Heart right ventricle (tissue), 16 donors: Measurements from ENCODE around the gene CMIP. TPM values are rescaled to one million over a fixed set of nuclear protein-coding genes. Genes with fewer than 3 reads are reported as not detected.

Source experiments
- ATAC-seq, 8 donors: fragments of 200-7000 bp; cut with Tn5 transposase; one replicate each; pipeline ENCODE4 v1.9.1; 2020; ENCODE audit warnings: mild to moderate bottlenecking in 8 of 8, moderate library complexity in 8 of 8, moderate number of reproducible peaks in 1 of 8
- DNase-seq, 2 donors: peaks; one replicate each; pipeline ENCODE4 v3.0.0-alpha.2; 2020
- H3K27ac ChIP-seq, 10 donors: fragments of 200-600 bp; sonication (generic) in 2 of 10; one replicate each; pipeline versions ENCODE4 v1.5.0 to v1.8.0; 2020 to 2022; ENCODE audit warnings: mild to moderate bottlenecking in 3 of 10
- H3K27me3 ChIP-seq, 7 donors: fragments of 200-600 bp; one replicate each; pipeline ENCODE4 v1.8.0; 2021 to 2022; ENCODE audit warnings: mild to moderate bottlenecking in 2 of 7
- H3K36me3 ChIP-seq, 9 donors: fragments of 200-600 bp; sonication (generic) in 1 of 9; one replicate each; pipeline versions ENCODE4 v1.5.0 to v1.8.0; 2020 to 2022; ENCODE audit warnings: mild to moderate bottlenecking in 2 of 9
- H3K4me1 ChIP-seq, 9 donors: fragments of 200-600 bp; sonication (generic) in 1 of 9; one replicate each; pipeline versions ENCODE4 v1.5.0 to v1.8.0; 2020 to 2022; ENCODE audit warnings: mild to moderate bottlenecking in 4 of 9
- H3K4me3 ChIP-seq, 10 donors: fragments of 200-600 bp; sonication (generic) in 2 of 10; one replicate each; pipeline versions ENCODE4 v1.5.0 to v1.8.0; 2020 to 2022; ENCODE audit warnings: mild to moderate bottlenecking in 7 of 10, moderate library complexity in 2 of 10
- H3K9me3 ChIP-seq, 11 donors: fragments of 200-600 bp in 10 of 11; sonication (generic) in 2 of 11; one replicate each; pipeline versions ENCODE4 v1.5.0 to v1.8.0; 2013 to 2022; ENCODE audit warnings: mild to moderate bottlenecking in 2 of 11, control low read depth in 1 of 11, moderate library complexity in 1 of 11
- WGBS, 2 donors: extraction: QIAGEN DNeasy Blood & Tissue Kit; methylation state at CpG; one replicate each; pipeline ENCODE4 v1.1.7; 2013; ENCODE audit warnings: inconsistent platforms in 1 of 2; 5-methylcytosine and 5-hydroxymethylcytosine counted together
- intact Hi-C, 10 donors: fragments of 100-400 bp; cut with DNase I; formaldehyde crosslinking; loops; one replicate each; pipeline versions ENCODE4 v1.11.1 to v1.14.2; 2022
- polyA plus RNA-seq, 2 donors: library from polyadenylated mRNA; stranded (reverse); fragments of 200-250 nt; gene quantifications; one replicate each; pipeline ENCODE4 v1.2.3, GENCODE V29; 2013
- total RNA-seq, 10 donors: library from RNA; stranded (reverse); fragmentation: NEBNext Ultra II Directional in 3 of 10; extraction: Animal tissue kit (Norgen Biotek cat#: 25700) in 3 of 10; gene quantifications; one replicate each; pipeline versions ENCODE4 v1.2.1 to v1.2.4, GENCODE V29; 2021 to 2023
- TF ChIP-seq, protein P1 (sequence below), 9 donors: fragments of 200-600 bp; sonication (generic) in 2 of 9; IDR thresholded peaks; one replicate each; pipeline versions ENCODE4 v1.5.0 to v1.8.0; 2021 to 2022; ENCODE audit warnings: antibody characterized with exemption in 9 of 9, mild to moderate bottlenecking in 5 of 9, moderate library complexity in 1 of 9
- donor health status: Arrhythmogenic right ventricular cardiomyopathy.
- donor health status: ischemic (EF 13 %, LVEDD 7.1; RV severe dilation, severe dysfunction).
- donor health status: healthy with polysubstance abuse.
- donor health status: DM: no; HTN: yes; CAD: no.
- donor health status: DM: no; HTN: no; CAD: no.
- donor health status: ischemic (EF 25% LVEDD 6.9; RV normal size, moderate dysfunction).
- donor health status: ischemic (EF 25% LVEDD 5.7; RV mildly dilated, moderate dysfunction).
- donor health status: healthy.
- donor health status: DM: yes; HTN: yes; CAD: no.
- donor health status: Ischemic cardiomyopathy.
- donor health status: ischemic (EF 35%, LVEDD 5.7; RV mildly dilated, moderate dysfunction).
- donor health status: nonischemic (EF 11% LVEDD 7.7; RV severe dilation, severe dysfunction).
- donor health status: DM: yes; HTN: yes; CAD: no.
- donor health status: PGD.
- donor health status: ischemic (EF 29% LVEDD 5.4; RV normal size, mild dysfunction).
- donor health status: nonischemic (EF 23%, LVEDD 6.1; RV moderate dilation, normal function).

The CMIP gene
- total and polyA plus RNA-seq, 12 donors: 5.4 to 32.8 (median 13.0) TPM

DNA sequence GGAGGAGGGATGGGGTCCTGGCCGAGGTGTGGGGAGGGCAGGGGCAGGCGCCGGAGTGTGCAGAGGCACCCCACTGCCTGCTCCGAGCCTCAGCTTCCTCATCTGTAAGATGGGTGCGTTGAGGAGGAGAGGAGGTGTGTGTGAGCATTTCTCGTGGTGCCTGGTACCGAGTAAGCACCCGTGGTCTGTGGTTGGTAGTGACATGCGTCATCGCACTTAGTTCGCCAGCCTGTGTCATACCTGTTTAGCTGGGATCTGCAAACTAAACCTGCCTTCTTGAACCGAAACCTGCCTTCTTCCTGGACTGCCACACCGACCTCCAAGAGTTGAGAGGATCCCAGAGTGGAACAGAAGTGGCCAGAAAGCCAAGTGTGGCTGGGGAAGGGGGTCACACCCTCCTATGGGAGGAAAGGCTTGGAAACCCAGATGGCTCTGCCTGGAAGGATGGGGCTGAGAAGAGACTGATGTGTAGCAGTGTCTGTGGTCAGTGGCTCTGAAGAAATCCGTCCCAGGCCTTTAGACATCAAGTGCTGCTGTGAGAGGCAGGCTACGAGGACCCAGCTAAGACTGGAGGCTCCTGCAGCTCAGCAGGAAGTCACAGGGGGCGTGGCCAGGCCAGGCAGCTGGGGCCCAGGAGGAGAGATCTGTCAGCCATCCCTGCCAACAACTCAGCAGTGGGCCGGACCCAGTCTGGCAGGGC, 171.9 kb downstream of the CMIP start:
- 74 to 75% methylated on average over 17 of the region's 17 CpGs for WGBS, 2 donors
- DNase-seq: peak; percentile 70 to 74
- ATAC-seq: peak in 6 of 8 donors; percentile 34 to 73 (median 59)
- Histone ChIP-seq H3K27me3 (no peaks in the 10 kb centered on the region), H3K4me1 (peaks cover 8 to 55% (median 49%) of the 10 kb centered on the region in 9 donors), H3K9me3 (no peaks in the 10 kb centered on the region), H3K36me3 (peaks cover 0 to 47% (median 0%) of the 10 kb centered on the region in 9 donors), H3K4me3 (no peak overlapping the region), H3K27ac (peak overlapping the region in 2 of 10 donors; percentile 6 to 81)
- intact Hi-C loops: loop anchor here in 4 of 10 donors (10.0 kb wide), 2 partner anchors 172 to 212 kb away; partner anchors contain the start of gene CMIP (in 2 of the 4)
- TF ChIP-seq, protein P1, sequence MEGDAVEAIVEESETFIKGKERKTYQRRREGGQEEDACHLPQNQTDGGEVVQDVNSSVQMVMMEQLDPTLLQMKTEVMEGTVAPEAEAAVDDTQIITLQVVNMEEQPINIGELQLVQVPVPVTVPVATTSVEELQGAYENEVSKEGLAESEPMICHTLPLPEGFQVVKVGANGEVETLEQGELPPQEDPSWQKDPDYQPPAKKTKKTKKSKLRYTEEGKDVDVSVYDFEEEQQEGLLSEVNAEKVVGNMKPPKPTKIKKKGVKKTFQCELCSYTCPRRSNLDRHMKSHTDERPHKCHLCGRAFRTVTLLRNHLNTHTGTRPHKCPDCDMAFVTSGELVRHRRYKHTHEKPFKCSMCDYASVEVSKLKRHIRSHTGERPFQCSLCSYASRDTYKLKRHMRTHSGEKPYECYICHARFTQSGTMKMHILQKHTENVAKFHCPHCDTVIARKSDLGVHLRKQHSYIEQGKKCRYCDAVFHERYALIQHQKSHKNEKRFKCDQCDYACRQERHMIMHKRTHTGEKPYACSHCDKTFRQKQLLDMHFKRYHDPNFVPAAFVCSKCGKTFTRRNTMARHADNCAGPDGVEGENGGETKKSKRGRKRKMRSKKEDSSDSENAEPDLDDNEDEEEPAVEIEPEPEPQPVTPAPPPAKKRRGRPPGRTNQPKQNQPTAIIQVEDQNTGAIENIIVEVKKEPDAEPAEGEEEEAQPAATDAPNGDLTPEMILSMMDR (IDR thresholded peaks at IDR 0.05): no peak

DNA sequence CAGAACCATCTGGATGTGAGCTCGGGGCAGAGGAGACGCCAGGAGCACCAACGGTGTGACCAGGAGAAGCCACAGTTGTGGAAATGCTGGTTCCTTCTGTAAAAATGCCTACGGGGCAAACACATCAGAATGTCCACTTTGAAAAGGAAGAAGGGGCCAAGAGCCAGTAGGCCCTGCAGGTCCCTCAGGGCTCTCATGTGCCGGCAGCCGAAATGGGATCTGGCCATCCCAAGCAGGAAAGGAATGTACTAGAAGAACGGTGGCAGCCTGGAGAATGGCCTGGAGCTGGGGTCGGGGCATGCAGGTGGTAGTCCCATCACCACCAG, 172.4 kb downstream of the CMIP start:
- intact Hi-C loops: loop anchor here in 4 of 10 donors (10.0 kb wide), 2 partner anchors 172 to 212 kb away; partner anchors contain the start of gene CMIP (in 2 of the 4)
- no peak for ATAC-seq
- H3K36me3 ChIP-seq: peaks cover 0 to 47% (median 0%) of the 10 kb centered on the region in 9 donors
- peaks cover 8 to 50% (median 44%) of the 10 kb centered on the region in 9 donors for H3K4me1 ChIP-seq
- no peak overlapping the region for H3K4me3 ChIP-seq
- no peaks in the 10 kb centered on the region for H3K9me3 ChIP-seq
- no peak for DNase-seq
- WGBS, 2 donors: 44 to 50% methylated on average over 8 of the region's 8 CpGs
- H3K27ac ChIP-seq: peak overlapping the region in 1 of 10 donors; percentile 81
- TF ChIP-seq, protein P1 (IDR thresholded peaks at IDR 0.05): no peak
- no peaks in the 10 kb centered on the region for H3K27me3 ChIP-seq

DNA sequence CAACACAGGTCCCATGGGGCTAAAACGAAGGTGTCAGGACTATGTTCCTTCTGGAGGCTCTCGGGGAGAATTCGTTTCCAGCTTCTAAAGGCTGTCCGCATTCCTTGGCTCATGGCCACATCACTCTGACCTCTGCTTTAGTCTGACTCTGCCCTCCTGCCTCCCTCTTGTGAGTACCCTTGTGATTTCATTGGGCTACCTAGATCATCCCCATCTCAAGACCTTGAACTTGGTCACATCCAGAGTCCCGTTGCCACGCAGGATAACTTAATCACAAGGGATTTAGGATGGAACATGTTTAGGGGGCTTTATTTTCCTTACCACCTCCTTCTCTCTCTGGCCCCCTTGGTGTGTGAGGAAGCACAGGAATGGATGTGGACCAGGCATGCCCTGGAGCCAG, 173.6 kb downstream of the CMIP start:
- no peak overlapping the region for H3K4me3 ChIP-seq
- peaks cover 8 to 38% (median 32%) of the 10 kb centered on the region in 9 donors for H3K4me1 ChIP-seq
- WGBS, 2 donors: 81 to 84% methylated on average over 6 of the region's 6 CpGs
- TF ChIP-seq, protein P1 (IDR thresholded peaks at IDR 0.05): no peak
- no peak overlapping the region for H3K27ac ChIP-seq
- ATAC-seq (no peak), DNase-seq (no peak)
- no peaks in the 10 kb centered on the region for H3K9me3 ChIP-seq
- intact Hi-C loops: loop anchor here in 4 of 10 donors (10.0 kb wide), 2 partner anchors 173 to 213 kb away; partner anchors contain the start of gene CMIP (in 2 of the 4)
- H3K36me3 ChIP-seq: peaks cover 0 to 55% (median 0%) of the 10 kb centered on the region in 9 donors
- H3K27me3 ChIP-seq: no peaks in the 10 kb centered on the region

DNA sequence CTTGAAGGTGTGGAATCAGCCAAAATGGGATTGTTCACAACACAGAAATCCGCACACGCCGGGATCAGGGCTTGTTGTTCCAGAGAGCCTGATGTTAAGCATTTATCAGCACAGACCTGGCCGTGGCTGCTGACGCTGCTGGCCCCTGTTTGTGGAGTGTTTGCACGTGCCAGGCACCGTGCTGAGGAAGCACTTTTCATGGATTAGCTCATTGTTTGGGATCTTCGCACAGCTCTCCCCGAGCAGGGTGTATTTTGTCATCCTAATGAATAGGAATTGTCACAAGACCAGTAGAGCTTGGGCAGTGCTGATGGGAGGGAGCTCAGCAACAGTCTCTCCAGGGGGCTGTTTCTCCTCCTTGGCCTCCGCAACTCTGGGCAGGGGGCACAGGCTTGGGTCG, 174.1 kb downstream of the CMIP start:
- H3K36me3 ChIP-seq: peaks cover 0 to 55% (median 0%) of the 10 kb centered on the region in 9 donors
- WGBS, 2 donors: 87 to 88% methylated on average over 11 of the region's 11 CpGs

More for the DNA sequence above, 174.1 kb downstream of the CMIP start:
- Histone ChIP-seq H3K4me3 (no peak overlapping the region), H3K27me3 (no peaks in the 10 kb centered on the region), H3K9me3 (no peaks in the 10 kb centered on the region), H3K27ac (no peak overlapping the region), H3K4me1 (peaks cover 8 to 34% (median 28%) of the 10 kb centered on the region in 9 donors)
- intact Hi-C loops: loop anchor here in 4 of 10 donors (10.0 kb wide), 2 partner anchors 174 to 214 kb away; partner anchors contain the start of gene CMIP (in 2 of the 4)
- ATAC-seq (no peak), DNase-seq (no peak)
- TF ChIP-seq, protein P1 (IDR thresholded peaks at IDR 0.05): no peak
